Transverse colon (tissue), 4 donors: Measurements from ENCODE around the gene OR6S1.

Source experiments
- CTCF ChIP-seq, 5 experiments: fragments of 200-600 bp in 3 of 5; fragments of 450-650 bp in 2 of 5; sonication (generic) in 3 of 5; IDR thresholded peaks; 1 replicate in 2 of 5; 2 replicates in 3 of 5; pipeline ENCODE4 v1.5.1; 2016 to 2017; ENCODE audit warnings: antibody characterized with exemption in 5 of 5, inconsistent platforms in 3 of 5, mild to moderate bottlenecking in 2 of 5, moderate library complexity in 1 of 5
- POLR2AphosphoS5 ChIP-seq, 3 donors: sonication (generic); formaldehyde crosslinking; IDR thresholded peaks; one replicate each; pipeline ENCODE4 v1.6.1; 2016; ENCODE audit warnings: antibody characterized with exemption in 3 of 3

- TF ChIP-seq CTCF (IDR thresholded peaks at IDR 0.05) (no peak), POLR2AphosphoS5 (IDR thresholded peaks at IDR 0.05) (no peak)
Observed at GRCh38 chr14:20645481-20645880, 4.0 kb upstream of the OR6S1 start.
